ENCODE results near the gene PLA2G4D. TPM values are rescaled to one million over a fixed set of nuclear protein-coding genes. Genes with fewer than 3 reads are reported as not detected.

PLA2G4D gene
- total and polyA plus RNA-seq, 12 donors: not detected

DNA sequence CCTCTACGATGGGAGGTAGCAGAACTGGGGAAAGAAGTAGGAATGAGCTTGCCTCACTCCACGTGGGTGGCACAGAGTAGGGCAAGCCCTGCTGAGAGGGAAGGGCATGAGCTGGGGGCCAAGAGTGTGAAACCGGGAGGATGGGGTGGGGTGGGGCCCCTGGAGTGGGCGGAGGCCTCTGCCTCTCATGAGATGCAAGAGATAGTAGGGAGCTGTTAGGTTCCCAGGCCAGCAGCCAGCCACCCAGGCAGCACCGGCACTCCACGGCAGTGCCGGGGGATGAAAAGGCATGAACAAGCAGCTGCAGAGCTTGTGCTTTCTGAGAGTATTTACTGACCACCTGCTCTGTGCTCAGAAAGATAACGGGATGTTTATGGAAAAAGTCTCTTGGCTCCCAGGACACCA, 49.1 kb downstream of the PLA2G4D start:
- intact Hi-C loops (cut with DNase I): no loop called here
- ATAC-seq (peak in 1 of 8 donors; percentile 18), DNase-seq (no peak)
- Histone ChIP-seq H3K4me3 (no peak overlapping the region), H3K27me3 (peaks cover 0 to 7% (median 0%) of the 10 kb centered on the region in 7 donors), H3K9me3 (no peaks in the 10 kb centered on the region), H3K36me3 (no peaks in the 10 kb centered on the region), H3K4me1 (peaks cover 0 to 5% (median under 1%) of the 10 kb centered on the region in 9 donors), H3K27ac (no peak overlapping the region)
- TF ChIP-seq, protein P1, sequence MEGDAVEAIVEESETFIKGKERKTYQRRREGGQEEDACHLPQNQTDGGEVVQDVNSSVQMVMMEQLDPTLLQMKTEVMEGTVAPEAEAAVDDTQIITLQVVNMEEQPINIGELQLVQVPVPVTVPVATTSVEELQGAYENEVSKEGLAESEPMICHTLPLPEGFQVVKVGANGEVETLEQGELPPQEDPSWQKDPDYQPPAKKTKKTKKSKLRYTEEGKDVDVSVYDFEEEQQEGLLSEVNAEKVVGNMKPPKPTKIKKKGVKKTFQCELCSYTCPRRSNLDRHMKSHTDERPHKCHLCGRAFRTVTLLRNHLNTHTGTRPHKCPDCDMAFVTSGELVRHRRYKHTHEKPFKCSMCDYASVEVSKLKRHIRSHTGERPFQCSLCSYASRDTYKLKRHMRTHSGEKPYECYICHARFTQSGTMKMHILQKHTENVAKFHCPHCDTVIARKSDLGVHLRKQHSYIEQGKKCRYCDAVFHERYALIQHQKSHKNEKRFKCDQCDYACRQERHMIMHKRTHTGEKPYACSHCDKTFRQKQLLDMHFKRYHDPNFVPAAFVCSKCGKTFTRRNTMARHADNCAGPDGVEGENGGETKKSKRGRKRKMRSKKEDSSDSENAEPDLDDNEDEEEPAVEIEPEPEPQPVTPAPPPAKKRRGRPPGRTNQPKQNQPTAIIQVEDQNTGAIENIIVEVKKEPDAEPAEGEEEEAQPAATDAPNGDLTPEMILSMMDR (IDR thresholded peaks at IDR 0.05): no peak
- WGBS, 2 donors: 56 to 57% methylated on average over 8 of the region's 8 CpGs

DNA sequence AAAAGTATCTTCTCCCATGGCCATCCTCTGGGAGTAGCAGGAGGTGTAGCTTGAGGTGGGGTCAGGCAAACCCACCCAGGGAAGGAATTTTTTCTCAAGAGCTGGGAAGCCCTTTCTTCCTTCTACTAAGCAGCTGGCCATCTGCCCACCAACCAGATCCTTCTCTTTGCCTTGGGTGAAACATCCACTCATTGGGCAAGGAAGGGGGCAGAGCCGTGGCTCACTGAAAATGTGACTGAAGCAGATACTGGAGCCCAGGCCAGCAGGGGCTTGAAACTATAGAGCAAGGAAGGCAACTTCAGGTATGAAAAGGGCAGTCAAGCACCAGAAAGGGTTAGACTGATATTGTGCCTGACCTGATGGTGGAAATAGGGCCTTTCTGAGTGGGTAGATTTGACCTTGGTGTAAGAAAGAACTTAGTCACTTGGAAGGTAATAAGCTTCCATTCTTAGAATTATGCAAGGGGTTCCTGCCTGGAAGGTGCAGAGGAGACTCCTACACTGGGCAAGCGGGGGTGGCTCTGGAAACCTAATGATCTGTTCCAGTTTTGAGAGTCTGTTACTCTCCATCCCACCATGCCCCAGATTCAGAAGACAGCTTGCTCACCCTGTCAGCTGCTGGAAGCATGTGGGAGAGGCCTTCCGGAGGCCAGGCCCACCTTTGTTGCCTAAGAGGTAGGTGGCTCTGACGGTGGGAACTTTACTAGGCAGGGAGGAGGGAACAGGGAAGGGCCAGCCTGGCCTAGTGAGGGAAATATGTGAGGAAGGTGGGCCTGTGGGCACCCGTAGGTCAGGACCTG, 51.6 kb downstream of the PLA2G4D start:
- Histone ChIP-seq H3K9me3 (no peaks in the 10 kb centered on the region), H3K27ac (no peak overlapping the region), H3K4me1 (no peaks in the 10 kb centered on the region), H3K36me3 (no peaks in the 10 kb centered on the region), H3K27me3 (peaks cover 0 to 7% (median 0%) of the 10 kb centered on the region in 7 donors), H3K4me3 (no peak overlapping the region)
- TF ChIP-seq, protein P1 (IDR thresholded peaks at IDR 0.05): no peak
- ATAC-seq (no peak), DNase-seq (no peak)
- 84 to 92% methylated on average over 5 of the region's 5 CpGs for WGBS, 2 donors
- intact Hi-C loops (cut with DNase I): no loop called here

DNA sequence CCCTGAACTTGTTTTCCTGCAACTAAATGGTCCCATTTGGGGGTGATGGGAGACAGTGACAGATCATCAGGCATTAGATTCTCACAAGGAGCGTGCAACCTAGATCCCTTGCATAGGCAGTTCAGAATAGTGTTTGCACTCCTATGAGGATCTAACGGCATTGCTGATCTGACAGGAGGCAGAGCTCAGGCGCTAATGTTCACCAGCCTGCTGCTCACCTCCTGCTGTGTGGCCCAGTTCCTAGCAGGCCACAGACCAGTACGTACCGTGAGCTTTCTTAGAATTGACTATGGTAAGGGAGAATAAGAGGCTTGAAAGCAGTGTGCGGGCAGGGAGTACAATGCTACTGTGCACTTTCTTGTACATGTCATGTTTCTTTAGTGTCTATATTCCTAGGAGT, 56.0 kb downstream of the PLA2G4D start:
- TF ChIP-seq, protein P1 (IDR thresholded peaks at IDR 0.05): no peak
- DNase-seq (no peak), ATAC-seq (no peak)
- intact Hi-C loops (cut with DNase I): no loop called here
- 94 to 95% methylated on average over 6 of the region's 6 CpGs for WGBS, 2 donors
- Histone ChIP-seq H3K36me3 (no peaks in the 10 kb centered on the region), H3K4me3 (no peak overlapping the region), H3K4me1 (peaks cover 0 to 11% (median 0%) of the 10 kb centered on the region in 9 donors), H3K9me3 (no peaks in the 10 kb centered on the region), H3K27me3 (peaks cover 0 to 7% (median 0%) of the 10 kb centered on the region in 7 donors), H3K27ac (no peak overlapping the region)

DNA sequence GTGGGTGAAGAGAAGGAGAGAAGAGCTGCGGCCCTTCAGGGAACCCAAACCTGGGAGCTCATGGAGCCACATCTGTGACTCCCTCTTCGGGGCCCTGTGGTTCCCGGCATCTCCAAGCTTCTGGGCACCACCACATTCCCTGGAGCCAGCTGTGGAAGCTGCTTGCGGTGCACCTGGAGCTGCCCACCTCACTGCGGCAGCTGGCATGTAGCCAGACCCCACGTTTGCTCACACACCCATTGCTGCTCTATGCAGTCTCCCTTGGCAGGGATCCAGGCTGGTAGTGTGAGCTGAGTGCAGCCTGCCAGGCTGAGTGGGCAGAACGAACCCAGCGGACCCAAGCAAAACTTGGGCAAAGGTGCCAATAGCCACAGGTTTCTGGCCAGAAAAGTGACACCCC, 56.7 kb downstream of the PLA2G4D start:
- ATAC-seq: peak in 2 of 8 donors; percentile 37 to 43
- Histone ChIP-seq H3K36me3 (no peaks in the 10 kb centered on the region), H3K4me3 (no peak overlapping the region), H3K27me3 (peaks cover 0 to under 1% (median 0%) of the 10 kb centered on the region in 7 donors), H3K4me1 (peaks cover 0 to 11% (median 0%) of the 10 kb centered on the region in 9 donors), H3K9me3 (no peaks in the 10 kb centered on the region), H3K27ac (no peak overlapping the region)
- 60 to 62% methylated on average over 8 of the region's 8 CpGs for WGBS, 2 donors
- intact Hi-C loops (cut with DNase I): no loop called here
- DNase-seq: no peak
- TF ChIP-seq, protein P1 (IDR thresholded peaks at IDR 0.05): no peak

Data from heart right ventricle (tissue), 16 donors.